ENCODE results near the gene STAT6.

DNA sequence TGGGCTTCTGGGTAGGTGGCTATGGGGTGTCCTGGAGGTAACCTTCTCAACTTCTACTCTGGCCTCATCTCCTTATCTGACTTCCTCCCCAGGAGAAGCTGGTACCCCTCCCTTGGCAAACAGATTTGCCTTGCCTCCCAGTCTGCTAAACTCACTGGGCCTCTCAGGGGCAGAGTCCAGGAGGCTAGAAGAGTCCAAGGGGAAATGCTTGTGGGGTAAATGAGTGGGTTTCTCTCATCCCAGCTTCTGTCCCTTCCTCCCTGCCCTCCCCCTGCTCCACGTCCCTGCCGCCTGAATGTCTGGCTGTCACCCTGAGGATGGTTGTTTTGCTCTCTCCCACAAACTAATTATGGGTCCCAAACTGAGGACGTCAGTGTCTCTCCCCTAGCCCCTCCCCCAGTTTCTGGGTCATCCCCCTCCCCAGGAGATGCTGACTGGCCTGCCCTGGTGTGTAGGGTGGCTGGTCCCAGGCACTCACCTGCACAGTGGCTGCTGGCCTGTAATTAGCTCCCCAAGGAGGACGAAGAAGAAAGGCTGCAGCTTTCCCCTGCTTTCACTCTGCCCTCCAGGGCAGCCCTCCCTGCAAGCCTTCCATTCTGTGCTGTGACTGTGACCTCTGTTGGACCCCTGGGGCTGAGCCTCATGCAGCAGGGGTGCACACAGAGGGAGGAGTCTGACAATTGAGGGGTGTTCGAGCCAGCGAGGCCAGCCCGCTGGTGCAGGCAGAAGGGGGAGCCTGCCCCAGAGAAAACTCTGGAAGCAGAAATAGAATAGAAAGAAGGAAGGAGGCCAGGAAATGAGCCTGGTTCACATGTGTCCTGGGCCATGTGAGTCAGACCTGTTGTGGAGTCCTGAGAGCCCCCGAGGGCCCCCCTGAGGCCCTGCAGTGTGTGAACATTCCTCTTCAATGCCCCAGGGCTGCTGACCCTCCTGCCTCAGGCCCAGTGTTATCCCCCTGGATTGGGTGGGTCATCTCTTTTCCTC is 36.1 kb upstream of the STAT6 start, which contains the start of gene LRP1-AS:
- TF ChIP-seq, protein P1, sequence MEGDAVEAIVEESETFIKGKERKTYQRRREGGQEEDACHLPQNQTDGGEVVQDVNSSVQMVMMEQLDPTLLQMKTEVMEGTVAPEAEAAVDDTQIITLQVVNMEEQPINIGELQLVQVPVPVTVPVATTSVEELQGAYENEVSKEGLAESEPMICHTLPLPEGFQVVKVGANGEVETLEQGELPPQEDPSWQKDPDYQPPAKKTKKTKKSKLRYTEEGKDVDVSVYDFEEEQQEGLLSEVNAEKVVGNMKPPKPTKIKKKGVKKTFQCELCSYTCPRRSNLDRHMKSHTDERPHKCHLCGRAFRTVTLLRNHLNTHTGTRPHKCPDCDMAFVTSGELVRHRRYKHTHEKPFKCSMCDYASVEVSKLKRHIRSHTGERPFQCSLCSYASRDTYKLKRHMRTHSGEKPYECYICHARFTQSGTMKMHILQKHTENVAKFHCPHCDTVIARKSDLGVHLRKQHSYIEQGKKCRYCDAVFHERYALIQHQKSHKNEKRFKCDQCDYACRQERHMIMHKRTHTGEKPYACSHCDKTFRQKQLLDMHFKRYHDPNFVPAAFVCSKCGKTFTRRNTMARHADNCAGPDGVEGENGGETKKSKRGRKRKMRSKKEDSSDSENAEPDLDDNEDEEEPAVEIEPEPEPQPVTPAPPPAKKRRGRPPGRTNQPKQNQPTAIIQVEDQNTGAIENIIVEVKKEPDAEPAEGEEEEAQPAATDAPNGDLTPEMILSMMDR (IDR thresholded peaks at IDR 0.05), result no peak
- no peak for TF ChIP-seq POLR2AphosphoS5 (IDR thresholded peaks at IDR 0.05; ENCODE audit: low read depth, low read length)
- TF ChIP-seq, protein P2, sequence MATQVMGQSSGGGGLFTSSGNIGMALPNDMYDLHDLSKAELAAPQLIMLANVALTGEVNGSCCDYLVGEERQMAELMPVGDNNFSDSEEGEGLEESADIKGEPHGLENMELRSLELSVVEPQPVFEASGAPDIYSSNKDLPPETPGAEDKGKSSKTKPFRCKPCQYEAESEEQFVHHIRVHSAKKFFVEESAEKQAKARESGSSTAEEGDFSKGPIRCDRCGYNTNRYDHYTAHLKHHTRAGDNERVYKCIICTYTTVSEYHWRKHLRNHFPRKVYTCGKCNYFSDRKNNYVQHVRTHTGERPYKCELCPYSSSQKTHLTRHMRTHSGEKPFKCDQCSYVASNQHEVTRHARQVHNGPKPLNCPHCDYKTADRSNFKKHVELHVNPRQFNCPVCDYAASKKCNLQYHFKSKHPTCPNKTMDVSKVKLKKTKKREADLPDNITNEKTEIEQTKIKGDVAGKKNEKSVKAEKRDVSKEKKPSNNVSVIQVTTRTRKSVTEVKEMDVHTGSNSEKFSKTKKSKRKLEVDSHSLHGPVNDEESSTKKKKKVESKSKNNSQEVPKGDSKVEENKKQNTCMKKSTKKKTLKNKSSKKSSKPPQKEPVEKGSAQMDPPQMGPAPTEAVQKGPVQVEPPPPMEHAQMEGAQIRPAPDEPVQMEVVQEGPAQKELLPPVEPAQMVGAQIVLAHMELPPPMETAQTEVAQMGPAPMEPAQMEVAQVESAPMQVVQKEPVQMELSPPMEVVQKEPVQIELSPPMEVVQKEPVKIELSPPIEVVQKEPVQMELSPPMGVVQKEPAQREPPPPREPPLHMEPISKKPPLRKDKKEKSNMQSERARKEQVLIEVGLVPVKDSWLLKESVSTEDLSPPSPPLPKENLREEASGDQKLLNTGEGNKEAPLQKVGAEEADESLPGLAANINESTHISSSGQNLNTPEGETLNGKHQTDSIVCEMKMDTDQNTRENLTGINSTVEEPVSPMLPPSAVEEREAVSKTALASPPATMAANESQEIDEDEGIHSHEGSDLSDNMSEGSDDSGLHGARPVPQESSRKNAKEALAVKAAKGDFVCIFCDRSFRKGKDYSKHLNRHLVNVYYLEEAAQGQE (IDR thresholded peaks at IDR 0.05; ENCODE audit: insufficient read depth in 1 of 2, low read depth in 2 of 2, low read length in 1 of 2), result no peak

Measured in Panc1 (cell line).